Chondrocyte (in vitro differentiated cells): ENCODE data around the gene ZNF148. TPM values are rescaled to one million over a fixed set of nuclear protein-coding genes. Genes with fewer than 3 reads are reported as not detected.

ENCODE experiments used
- DNase-seq: peaks from one replicate; pipeline ENCODE4 v3.0.0; 2021; ENCODE audit warnings: mixed read lengths, low spot score
- H3K27ac Mint-ChIP-seq: one replicate; pipeline ENCODE4 v1.8.0; 2021; ENCODE audit warnings: mild to moderate bottlenecking, moderate library complexity, mixed read lengths; ENCODE audit not compliant: unreplicated experiment
- H3K27me3 Mint-ChIP-seq: 2 replicates; pipeline ENCODE4 v1.8.0; 2021; ENCODE audit warnings: low read depth, mixed read lengths
- H3K36me3 Mint-ChIP-seq: 2 replicates; pipeline ENCODE4 v1.8.0; 2021; ENCODE audit warnings: low read depth, mixed read lengths
- H3K4me1 Mint-ChIP-seq: 2 replicates; pipeline ENCODE4 v1.8.0; 2021; ENCODE audit warnings: low read depth, mild to moderate bottlenecking, mixed read lengths
- H3K4me3 Mint-ChIP-seq: one replicate; pipeline ENCODE4 v1.8.0; 2021; ENCODE audit warnings: mild to moderate bottlenecking, moderate library complexity, mixed read lengths; ENCODE audit not compliant: unreplicated experiment
- H3K9me3 Mint-ChIP-seq: 2 replicates; pipeline ENCODE4 v1.8.0; 2021; ENCODE audit warnings: low read depth, mixed read lengths
- CTCF ChIP-seq: fragments of 200-600 bp; sonication (generic); IDR thresholded peaks from 2 replicates; pipeline ENCODE4 v1.5.0; 2021; ENCODE audit warnings: antibody characterized with exemption, mild to moderate bottlenecking, moderate library complexity
- total RNA-seq: library from RNA; stranded (reverse); gene quantifications from 3 replicates; pipeline ENCODE4 v1.2.1, GENCODE V29; 2021

ZNF148 gene
- total RNA-seq, 1 donor from 2014 or later, result 45.9 TPM

- no peak overlapping the region for H3K4me3 Mint-ChIP-seq
- no peak for TF ChIP-seq CTCF
- no peak overlapping the region for H3K27ac Mint-ChIP-seq
Measured at GRCh38 chr3:125219261-125219701, 155.8 kb downstream of the ZNF148 start.

GRCh38 chr3:125214738-125215137 lies 160.4 kb downstream of the ZNF148 start:
- no peaks in the 10 kb centered on the region for H3K27me3 Mint-ChIP-seq
- H3K36me3 Mint-ChIP-seq, result no peaks in the 10 kb centered on the region
- H3K9me3 Mint-ChIP-seq, result no peaks in the 10 kb centered on the region
- H3K27ac Mint-ChIP-seq, result no peak overlapping the region
- H3K4me1 Mint-ChIP-seq, result peaks cover 17% of the 10 kb centered on the region
- no peak for TF ChIP-seq CTCF
- no peak overlapping the region for H3K4me3 Mint-ChIP-seq
- DNase-seq, result no peak

More at GRCh38 chr3:125219261-125219701, 155.8 kb downstream of the ZNF148 start:
- Mint-ChIP-seq H3K36me3 (no peaks in the 10 kb centered on the region), H3K27me3 (no peaks in the 10 kb centered on the region), H3K4me1 (no peaks in the 10 kb centered on the region), H3K9me3 (no peaks in the 10 kb centered on the region)
- DNase-seq, result no peak

- no peak for DNase-seq
- TF ChIP-seq CTCF, result no peak
- H3K9me3 Mint-ChIP-seq, result no peaks in the 10 kb centered on the region
- H3K4me3 Mint-ChIP-seq, result no peak overlapping the region
- H3K27me3 Mint-ChIP-seq, result no peaks in the 10 kb centered on the region
- peaks cover 17% of the 10 kb centered on the region for H3K4me1 Mint-ChIP-seq
- no peak overlapping the region for H3K27ac Mint-ChIP-seq
- H3K36me3 Mint-ChIP-seq, result no peaks in the 10 kb centered on the region
Measured at GRCh38 chr3:125213946-125214542, 161.1 kb downstream of the ZNF148 start.

GRCh38 chr3:125213364-125213755 lies 161.8 kb downstream of the ZNF148 start:
- peak overlapping the region; percentile 41 for H3K27ac Mint-ChIP-seq
- H3K9me3 Mint-ChIP-seq, result no peaks in the 10 kb centered on the region
- no peaks in the 10 kb centered on the region for H3K36me3 Mint-ChIP-seq
- DNase-seq, result no peak
- TF ChIP-seq CTCF, result no peak
- H3K4me3 Mint-ChIP-seq, result peak overlapping the region; percentile 59
- no peaks in the 10 kb centered on the region for H3K27me3 Mint-ChIP-seq
- peaks cover 17% of the 10 kb centered on the region for H3K4me1 Mint-ChIP-seq

GRCh38 chr3:125212509-125213363 lies 162.4 kb downstream of the ZNF148 start, which contains the start of gene SLC12A8:
Gene SLC12A8, minus strand, starts transcription at chr3:125212748. Its CDS starts 1,399 bp downstream, at chr3:125211349.
- Mint-ChIP-seq H3K9me3 (no peaks in the 10 kb centered on the region), H3K4me3 (peak within 1 kb of the TSS; percentile 65), H3K27me3 (no peaks in the 10 kb centered on the region), H3K4me1 (peaks cover 17% of the 10 kb centered on the region), H3K36me3 (no peaks in the 10 kb centered on the region), H3K27ac (peak within 1 kb of the TSS; percentile 76)
- DNase-seq, result no peak
- TF ChIP-seq CTCF, result no peak
